GM19372 (cell line): Measurements from ENCODE around the gene PDE7B.

ENCODE experiments used
- ATAC-seq: cut with Tn5 transposase; IDR thresholded peaks from one replicate; pipeline ENCODE4 v1.9.1; 2021; ENCODE audit warnings: mild to moderate bottlenecking, low read depth, moderate library complexity; ENCODE audit not compliant: unreplicated experiment

Gene PDE7B

DNA sequence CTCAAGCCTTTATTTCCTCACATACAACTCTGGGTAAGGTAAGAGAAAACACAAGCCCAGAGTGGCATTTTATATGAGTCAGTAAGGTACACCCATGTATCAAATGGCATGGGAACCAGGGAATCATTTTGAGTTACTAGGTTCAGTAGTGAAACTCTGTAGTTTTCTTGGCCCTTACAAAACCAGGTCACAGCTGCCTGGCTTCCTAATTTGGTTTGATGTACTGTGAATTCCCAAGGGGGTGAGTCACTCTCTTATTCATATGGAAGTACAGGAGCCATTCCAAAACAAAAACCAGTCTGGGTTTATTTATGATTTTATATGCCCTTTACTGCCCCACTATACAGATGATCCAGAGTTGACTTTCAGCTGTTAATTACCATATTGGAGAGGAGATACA is 70.7 kb downstream of the PDE7B start:
- ATAC-seq, result no peak

DNA sequence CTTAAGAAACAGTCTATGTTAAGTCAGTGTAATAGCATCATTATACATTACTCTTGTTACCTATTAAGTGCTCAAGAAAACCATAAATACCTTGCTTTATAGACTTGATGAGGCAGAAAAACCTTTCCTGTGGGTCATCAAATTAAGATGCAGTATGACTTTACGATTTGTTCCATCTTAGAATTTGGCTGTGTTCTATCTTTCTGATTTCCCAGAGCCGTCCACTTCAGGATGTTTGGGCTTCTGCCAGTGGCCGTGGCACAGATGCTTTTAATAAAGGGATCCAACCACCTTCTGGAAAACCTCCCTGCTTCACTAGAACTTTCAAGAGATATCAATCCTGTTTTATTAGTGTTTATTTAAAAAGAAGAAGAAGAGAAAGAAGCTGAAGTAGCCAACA is 71.2 kb downstream of the PDE7B start:
- ATAC-seq, result no peak

DNA sequence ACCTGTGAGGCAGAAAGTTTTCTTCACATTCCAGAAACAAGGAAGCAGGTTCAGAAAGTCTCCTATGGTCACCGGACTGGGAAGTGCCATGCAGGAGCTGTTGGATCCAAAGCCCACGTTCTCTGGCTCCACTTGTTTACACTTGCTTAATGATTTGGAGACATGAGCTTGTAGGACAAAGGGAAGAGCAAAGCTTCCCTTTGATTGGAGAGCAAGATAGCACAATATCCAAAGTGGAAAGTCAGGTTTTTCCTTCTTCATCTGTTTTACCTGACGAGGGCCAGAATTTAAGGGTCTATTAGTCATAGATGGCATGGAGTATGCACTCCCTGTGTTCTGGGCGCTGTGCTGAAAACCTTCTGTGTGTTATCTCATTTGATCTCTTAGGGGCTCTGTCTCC is 81.2 kb downstream of the PDE7B start:
- ATAC-seq, result no peak

DNA sequence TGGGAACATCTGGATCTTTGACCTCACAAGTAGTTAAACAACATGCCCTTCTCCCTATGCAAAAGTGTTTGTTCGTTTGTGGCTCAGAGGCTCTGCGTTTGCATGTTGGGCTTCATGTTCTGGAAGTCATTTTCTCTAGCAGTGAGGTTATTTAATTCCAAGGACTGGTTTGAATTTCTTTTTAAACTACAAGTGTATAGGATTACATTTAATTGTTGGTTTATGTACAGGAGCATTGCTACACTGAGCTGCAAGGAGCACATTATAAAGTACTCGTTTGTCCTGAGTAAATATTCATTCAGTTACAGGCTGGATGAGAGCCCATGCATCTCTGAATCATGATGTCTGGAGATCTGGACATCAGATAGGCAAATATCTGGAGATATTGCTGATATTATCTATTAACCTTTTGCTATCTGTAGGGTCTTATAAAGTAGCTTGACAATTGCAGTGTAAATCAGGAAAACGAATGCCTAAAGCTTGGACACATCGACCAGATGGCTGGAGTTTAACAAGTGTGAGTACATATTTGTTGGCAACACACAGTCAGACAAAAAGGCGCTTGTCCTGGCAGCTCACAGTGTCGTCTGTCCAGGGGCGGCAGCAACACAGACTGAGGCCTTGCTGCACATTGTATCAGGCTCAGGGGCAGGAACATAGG is 84.6 kb downstream of the PDE7B start:
- ATAC-seq, result no peak

DNA sequence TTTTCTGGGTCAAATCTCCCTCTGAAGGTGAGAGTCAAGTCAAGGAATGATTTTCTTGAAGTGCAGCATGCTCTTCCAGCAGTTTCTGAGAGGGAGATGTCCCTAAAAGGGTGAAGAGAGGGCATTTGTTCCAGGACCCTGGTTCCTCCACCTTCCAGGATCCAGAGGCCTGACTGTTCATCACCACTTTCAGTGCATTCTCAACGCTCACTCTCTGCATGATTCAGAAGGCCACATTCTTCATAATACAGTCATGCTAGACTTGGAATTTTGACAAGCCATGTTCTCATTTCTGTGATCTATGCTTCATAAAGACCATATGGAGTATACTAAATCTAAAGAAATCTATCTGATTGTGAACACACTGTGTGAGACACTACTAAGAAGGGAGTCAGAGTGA is 85.1 kb downstream of the PDE7B start:
- no peak for ATAC-seq

DNA sequence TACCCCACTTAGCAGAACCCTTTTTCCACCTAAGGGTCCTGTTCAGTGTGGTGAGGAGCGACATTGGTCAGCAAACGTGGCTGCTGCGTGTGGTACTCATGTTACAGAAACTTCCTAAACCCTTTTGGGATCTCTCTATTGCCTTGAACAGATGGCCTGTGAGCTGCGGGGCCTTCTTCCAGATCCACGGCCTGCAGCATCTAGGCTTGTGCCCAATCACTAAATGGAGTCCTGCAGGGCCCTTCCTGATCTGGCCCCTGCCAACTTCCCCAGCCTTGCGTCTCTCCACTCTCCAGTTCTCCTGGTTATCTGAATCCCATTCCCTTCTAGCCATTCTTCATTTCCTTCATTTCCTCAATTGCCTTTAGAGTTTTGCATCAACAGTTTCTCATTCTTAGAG is 85.6 kb downstream of the PDE7B start:
- ATAC-seq, result no peak

DNA sequence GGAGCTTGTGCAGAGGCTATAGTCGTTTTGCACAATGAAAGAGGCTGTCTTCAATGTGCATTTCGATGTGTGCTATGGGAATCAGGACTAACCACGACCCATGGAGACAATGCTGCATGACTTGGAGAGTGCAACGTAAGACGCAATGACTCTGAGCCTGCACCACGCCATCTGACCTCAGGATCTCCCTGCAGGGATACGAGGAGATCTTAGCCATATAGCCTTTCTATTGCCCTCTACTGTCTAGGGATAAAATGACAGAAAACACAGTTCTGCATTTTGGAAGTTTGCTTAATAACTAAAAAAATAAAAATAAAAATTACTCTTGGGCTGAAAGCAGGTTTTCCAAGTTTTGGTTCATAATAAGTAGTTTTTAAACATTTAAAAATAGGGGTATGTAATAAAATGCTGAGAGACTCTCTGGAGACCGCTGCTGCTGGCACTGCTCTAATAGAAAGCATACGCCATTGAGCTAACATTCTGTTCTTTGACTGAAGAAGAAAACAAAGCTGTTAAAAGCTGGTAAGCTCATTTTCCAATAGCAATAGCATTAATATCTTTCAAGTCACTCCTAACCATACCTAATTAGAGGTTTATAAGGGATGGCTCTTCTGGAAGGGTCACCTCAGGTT is 87.2 kb downstream of the PDE7B start:
- ATAC-seq, result no peak

DNA sequence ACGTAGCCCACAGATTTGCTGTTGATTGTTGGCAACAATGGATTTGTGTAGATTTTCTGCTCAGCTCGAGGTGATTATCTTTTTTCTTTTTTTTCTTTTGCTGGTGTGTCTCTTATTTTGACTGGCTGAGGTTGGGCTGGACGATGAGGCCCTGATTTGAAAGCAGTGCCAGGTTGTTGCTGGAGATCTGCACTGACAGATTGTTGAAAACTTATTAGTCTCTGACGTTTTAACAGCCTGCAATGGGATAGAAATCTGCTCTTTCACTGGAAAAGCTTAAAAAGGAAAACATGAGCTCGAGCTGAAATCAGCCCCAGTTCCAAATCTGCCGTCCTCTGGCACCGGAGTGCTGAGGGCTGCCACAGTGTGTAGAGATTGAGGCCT is 87.7 kb downstream of the PDE7B start:
- no peak for ATAC-seq

DNA sequence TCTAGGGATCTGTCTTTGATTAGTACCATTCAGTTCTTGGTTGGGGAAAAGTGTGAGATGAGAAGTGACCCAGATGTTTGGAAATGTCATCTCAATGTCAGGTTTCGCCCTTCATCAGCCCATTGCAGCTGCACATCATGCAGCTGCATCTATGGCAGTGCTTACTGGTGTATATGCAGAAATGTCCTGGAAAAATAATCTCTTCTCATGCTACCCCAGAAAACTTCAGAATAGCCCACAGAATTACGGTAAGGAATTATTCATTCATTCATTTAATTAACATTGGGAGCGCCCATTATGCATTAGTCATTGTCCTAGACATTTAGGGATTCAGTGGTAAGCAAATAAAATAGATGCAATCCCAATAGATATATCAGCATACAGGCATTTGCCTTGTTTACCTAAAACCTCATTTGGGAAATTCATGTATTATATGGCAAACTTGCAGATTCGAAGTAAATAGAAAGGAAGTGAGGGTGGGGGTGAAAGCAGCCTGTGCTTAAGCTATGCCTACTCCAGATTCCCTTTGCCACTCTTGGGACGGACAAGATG is 89.2 kb downstream of the PDE7B start:
- no peak for ATAC-seq

DNA sequence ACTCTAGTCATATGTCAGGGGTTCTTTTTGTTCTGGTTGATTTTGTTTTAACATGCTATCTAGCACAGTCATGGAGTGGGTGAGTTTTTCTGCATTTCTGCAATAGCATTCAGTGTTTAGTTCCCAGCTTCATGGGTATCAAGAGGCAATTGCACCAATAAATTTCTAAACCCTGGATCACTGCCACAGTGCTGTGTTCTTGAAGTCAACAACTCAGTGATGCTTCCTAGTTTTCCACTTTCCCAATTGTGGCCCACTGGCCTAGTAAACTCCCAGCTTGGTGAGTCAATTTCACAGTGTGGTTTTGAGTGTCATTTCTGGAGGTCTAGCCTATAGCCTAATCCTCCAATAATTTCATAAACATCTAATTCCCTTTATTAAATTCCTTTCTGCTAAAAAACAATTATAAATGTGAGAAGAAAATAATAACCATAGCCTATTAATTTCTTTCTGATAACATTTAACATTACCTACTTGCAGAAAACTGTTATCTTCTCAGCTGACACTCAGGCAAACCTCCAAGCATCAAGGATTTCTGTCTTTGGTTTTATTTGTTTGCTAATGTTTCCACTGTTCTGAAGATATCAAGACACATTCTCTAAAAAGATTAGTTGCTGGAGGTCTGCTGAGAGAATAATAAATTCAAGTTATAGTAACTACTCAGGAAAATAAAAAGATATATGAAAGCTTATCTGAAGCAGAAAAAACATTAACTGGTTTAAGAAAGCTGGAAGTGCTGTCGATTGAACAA is 89.9 kb downstream of the PDE7B start:
- no peak for ATAC-seq

DNA sequence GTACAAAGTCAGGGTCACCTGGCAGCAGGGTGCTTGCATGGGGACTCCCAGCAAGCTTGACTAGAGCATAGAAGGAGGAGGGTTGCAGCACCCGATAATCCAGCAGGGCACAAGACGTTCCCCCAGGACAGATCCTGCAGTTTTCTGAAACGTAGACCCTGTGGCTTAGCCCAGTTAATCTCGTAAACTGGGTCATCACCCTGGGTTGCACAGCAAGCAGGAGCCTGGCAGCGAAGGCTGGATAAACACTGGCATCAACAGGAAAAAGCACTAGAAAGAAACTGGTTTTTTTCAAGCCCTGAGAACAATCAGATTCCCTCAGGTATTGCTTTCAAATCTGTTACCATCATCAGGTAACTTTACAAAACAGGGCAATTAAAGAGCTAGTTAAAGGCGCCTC is 92.6 kb downstream of the PDE7B start:
- no peak for ATAC-seq

DNA sequence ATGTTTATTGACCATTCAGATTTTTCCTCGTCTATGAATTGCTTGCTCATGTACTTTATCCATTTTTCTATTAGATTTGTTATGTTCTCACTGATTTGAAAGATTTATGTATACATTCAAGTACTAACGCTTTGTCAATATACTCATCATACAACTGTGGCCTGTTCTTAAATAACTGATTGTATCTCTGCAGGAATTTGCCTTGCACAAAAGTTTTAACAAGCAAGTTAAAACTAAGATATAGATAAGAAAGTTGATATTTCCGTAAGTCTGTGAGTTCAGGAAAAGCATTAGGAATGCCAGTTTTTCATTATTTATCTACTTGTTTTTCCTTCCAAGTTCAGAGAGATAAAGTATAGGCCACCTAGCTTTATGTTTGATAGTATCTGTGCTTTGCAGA is 95.2 kb downstream of the PDE7B start:
- ATAC-seq, result no peak

DNA sequence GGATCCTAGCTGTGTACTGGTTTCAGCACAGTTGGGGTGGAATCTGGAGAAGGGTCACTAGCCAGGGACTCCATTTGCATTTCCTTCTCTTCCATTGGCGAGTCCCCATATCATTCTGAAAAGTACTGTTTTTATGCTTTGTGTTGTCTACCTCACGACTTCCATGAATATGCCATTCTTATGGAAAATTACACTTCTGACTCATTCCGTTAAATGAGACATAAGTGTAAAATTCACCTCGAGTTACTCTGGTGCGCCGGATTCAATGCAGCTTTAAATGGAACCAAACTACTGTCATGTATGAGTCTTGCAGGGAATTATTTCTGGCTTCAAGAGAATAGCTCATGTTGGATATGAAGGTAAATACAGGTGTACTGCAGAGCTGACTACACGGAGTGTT is 99.2 kb downstream of the PDE7B start:
- ATAC-seq, result no peak

DNA sequence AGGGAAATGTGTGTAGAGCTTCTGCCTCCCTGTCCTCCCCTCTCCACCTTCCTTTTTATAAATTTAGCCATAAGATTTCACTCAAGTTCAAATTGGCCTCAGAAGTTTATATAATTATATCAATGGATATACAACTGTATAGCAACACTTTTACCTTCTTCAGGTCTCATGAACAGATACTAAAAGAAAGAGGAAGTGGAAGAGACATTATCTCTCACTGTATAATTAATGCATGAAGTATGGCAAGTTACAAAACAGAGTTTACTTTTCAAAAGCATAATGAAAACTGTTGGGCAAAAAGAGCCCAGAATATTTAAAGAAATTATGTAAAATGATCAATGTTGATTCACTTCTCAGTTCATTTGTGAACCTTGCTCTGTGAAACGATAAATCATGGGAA is 99.7 kb downstream of the PDE7B start:
- ATAC-seq, result no peak

DNA sequence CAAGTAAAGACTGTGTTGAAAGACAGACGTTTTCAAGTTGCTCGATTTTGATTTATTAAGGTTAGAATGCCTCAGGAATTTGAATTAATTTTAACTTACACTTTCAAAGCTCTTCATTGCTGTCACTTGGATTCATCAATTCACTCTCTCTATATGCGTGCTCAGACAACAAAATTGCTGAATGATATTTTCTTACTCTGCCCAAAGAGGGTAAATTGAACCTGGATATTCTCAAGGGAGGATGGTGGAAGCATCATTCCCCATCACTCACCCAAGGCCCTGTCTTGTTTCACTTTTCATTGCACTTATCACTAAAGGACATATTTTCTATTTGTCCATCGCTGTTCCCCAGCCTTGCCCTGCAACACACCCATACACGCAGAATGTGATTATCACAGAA is 102.3 kb downstream of the PDE7B start:
- ATAC-seq, result no peak

DNA sequence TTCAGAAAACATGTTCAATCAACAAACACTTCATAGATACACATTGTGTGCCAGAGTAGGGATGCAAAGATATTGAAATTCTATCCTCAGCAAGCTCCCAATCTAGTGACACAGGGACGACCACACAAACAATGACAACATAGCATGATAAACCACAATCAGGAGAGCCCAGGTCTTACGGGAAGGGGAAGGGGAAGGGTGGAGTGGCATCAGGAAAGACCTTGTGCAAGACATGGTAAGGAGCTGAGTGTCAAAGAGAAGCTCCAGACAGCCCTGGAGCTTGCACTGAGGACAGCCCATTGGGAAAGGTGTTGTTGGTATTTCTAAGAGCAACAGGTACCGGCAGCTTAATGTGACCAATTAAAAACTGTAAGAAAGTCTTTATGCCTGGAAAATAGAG is 103.6 kb downstream of the PDE7B start:
- ATAC-seq, result no peak

DNA sequence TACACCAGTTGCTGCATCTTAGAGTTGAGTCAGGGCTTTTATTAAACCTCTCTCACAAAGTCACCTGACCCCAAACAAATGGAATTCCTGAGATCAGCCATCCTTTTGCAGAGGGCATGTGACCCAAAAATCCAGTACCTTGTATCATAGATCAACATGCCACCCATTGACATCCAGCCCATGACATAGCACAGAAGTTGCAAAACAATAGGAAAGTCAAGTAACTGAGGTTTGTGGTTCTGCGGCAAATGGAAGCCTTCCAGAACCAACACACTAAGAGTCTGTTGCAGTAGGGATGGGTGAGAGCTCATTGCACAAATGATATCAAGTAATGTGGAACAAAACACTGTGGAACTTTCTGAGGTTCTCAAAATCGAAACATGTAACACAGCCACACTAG is 111.2 kb downstream of the PDE7B start:
- ATAC-seq, result no peak

DNA sequence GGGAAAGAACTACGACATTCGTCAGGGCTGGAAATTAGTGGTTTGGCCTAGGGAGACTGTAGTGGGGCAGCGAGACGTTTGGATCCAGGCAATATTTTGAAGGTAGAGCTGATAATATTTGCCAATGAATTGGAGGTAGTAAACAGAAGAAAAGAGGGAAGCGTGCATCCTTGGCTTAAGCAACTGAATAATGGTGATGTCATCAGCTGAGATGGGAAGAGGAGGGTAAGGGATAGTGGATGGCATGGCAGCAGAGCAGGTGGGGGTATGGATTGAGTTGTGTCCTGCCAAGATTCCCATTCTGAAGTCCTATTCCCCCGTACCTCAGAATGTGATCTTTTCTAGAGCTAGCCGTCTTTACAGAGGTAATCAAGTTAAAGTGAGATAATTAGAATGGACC is 119.2 kb downstream of the PDE7B start:
- ATAC-seq, result no peak

DNA sequence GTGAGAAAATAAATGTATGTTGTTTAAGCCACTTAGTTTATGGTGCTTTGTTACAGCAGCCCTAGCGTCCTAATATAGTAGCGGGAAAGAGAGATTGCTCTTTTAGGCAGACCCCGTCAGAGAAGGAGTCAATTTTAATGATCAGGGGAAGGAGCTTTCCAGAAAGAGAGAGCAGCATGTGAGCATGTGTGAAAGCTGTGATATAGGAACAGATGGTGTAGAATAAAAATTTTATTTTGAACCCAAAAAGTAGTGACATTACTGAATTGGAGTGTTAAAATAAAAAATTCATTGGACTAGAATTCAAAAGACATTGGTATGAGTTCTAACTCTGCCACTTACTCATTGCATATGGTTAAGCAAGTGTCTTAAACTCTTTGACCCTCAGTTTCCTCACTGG is 119.8 kb downstream of the PDE7B start:
- no peak for ATAC-seq

DNA sequence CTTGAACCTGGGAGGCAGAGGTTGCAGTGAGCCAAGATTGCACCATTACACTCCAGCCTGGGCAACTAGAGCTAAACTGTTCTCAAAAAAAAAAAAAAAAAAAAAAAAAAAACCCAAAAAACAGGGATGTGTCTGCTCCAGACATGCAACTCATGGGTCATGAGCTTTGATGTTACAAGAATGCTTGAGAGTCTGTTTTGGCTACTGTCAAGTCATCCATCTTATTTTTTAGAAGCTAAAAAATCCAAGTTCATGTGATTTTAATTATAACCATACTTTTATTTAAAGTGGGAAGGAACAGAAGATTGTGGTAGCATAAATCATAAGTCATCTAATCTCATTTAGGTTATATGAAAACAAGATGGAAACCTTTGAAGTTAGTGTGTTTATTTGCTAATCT is 120.6 kb downstream of the PDE7B start:
- ATAC-seq, result no peak

DNA sequence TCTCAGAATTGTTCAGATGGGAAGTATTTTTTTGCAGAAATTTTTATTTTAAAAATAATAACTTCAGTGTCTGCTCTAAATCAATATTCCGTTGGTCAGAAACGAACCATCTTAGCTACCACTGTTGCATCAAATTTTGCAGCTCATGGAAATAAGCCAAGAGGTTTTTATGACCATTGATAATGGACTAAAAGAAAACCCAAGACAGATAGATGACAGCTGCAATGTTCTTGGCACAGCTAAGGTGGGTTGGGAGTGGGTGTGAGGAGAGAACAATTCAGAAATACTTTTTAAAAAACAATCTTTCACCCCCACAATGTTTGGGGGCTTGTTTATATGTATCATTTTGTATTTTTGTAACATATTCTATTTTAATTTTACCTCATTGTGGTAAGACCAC is 121.1 kb downstream of the PDE7B start:
- ATAC-seq, result no peak

DNA sequence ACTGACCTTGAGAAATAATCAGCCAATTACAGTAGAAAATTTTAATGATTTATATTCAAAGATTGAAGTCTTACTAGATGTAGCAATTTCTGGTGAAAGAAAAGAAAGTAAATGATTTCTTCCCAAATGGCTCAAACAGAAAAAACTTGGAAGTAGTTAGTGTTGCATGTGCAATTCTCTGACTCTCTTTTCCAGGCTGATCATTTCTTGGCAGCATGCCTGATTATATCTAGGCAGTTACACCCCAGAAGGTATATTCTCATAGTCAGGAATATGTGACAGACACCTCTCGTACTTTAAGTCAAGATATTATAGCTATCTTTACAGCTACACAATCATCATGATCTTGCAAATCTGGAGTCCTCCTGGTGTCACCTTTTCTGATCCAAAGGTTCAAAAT is 122.9 kb downstream of the PDE7B start:
- no peak for ATAC-seq
